Caco-2 (cell line): Measurements from ENCODE around the gene ESRRB. TPM values are rescaled to one million over a fixed set of nuclear protein-coding genes. Genes with fewer than 3 reads are reported as not detected.

Experiments
- BruUV-seq: library from RNA; stranded (reverse); fragments of 400-500 nt; replicated peaks from 2 replicates; lab custom pipeline; 2021; lab: Mats Ljungman, UMichigan
- CTCF ChIA-PET: fragments of 300-600 bp; sonication (Branson Sonifier 250); formaldehyde crosslinking; loops from one replicate; lab custom pipeline; 2022; ENCODE audit warnings: antibody characterized with exemption; lab: Charles Lee
- POLR2A ChIA-PET: fragments of 300-600 bp; sonication (Branson Sonifier 250); formaldehyde crosslinking; loops from one replicate; lab custom pipeline; 2022; ENCODE audit warnings: antibody characterized with exemption; lab: Charles Lee
- DNase-seq, 2 experiments: peaks; one replicate each; pipeline versions ENCODE4 v3.0.0 to v3.0.0-alpha.2; 2020 to 2022
- H3K27me3 ChIP-seq: replicated peaks from 2 replicates; pipeline ENCODE4 v1.6.0; 2011; ENCODE audit warnings: low read length; ENCODE audit not compliant: control insufficient read depth, insufficient read depth
- H3K36me3 ChIP-seq: 2 replicates; pipeline ENCODE4 v1.5.1; 2011; ENCODE audit warnings: low read length; ENCODE audit not compliant: control insufficient read depth, insufficient read depth
- H3K4me1 ChIP-seq: fragments of 250-450 bp; sonication (Bioruptor Pico); 2 replicates; pipeline ENCODE4 v1.5.1; 2020; ENCODE audit warnings: mild to moderate bottlenecking
- H3K4me3 ChIP-seq: 2 replicates; pipeline ENCODE4 v1.5.1; 2011; ENCODE audit warnings: low read depth, mild to moderate bottlenecking, control low read depth, low read length
- H3K9me3 ChIP-seq: fragments of 250-450 bp; sonication (Bioruptor Pico); 2 replicates; pipeline ENCODE4 v1.5.1; 2020; ENCODE audit warnings: mild to moderate bottlenecking, moderate library complexity
- H3K27ac Mint-ChIP-seq: one replicate; pipeline ENCODE4 v1.8.0; 2022; ENCODE audit warnings: mixed read lengths; ENCODE audit not compliant: unreplicated experiment
- H3K27me3 Mint-ChIP-seq: one replicate; pipeline ENCODE4 v1.8.0; 2022; ENCODE audit warnings: mixed read lengths; ENCODE audit not compliant: insufficient read depth, unreplicated experiment
- H3K36me3 Mint-ChIP-seq: one replicate; pipeline ENCODE4 v1.8.0; 2022; ENCODE audit warnings: mild to moderate bottlenecking, mixed read lengths; ENCODE audit not compliant: insufficient read depth, unreplicated experiment
- H3K4me1 Mint-ChIP-seq: one replicate; pipeline ENCODE4 v1.8.0; 2022; ENCODE audit warnings: low read depth, mixed read lengths; ENCODE audit not compliant: unreplicated experiment
- H3K4me3 Mint-ChIP-seq: one replicate; pipeline ENCODE4 v1.8.0; 2022; ENCODE audit warnings: mild to moderate bottlenecking, moderate library complexity, mixed read lengths; ENCODE audit not compliant: unreplicated experiment
- H3K9me3 Mint-ChIP-seq: one replicate; pipeline ENCODE4 v1.8.0; 2022; ENCODE audit warnings: mixed read lengths; ENCODE audit not compliant: unreplicated experiment
- CTCF ChIP-seq, 2 experiments: fragments of 200-600 bp in 1 of 2; IDR thresholded peaks; 1 replicate in 1 of 2; 2 replicates in 1 of 2; pipeline versions ENCODE4 v1.5.1 to v1.8.0; 2011 to 2022; ENCODE audit warnings: antibody characterized with exemption in 1 of 2, control low read depth in 1 of 2, inconsistent platforms in 1 of 2, low read depth in 1 of 2, low read length in 1 of 2, mild to moderate bottlenecking in 1 of 2, moderate library complexity in 1 of 2; ENCODE audit not compliant: insufficient read depth in 1 of 2, severe bottlenecking in 1 of 2, unreplicated experiment in 1 of 2
- intact Hi-C: fragments of 100-400 bp; cut with micrococcal nuclease; formaldehyde crosslinking; loops from one replicate; pipeline ENCODE4 v1.10.0; 2022; ENCODE audit not compliant: unreplicated experiment
- total RNA-seq: library from RNA; stranded (reverse); gene quantifications from 2 replicates; pipeline ENCODE4 v1.2.3, GENCODE V29; 2022

ESRRB gene
- total RNA-seq, 1 experiment from 2014 or later, result not detected

- ChIA-PET CTCF (no interaction called here), POLR2A (no interaction called here)
- H3K27ac Mint-ChIP-seq, result no peak overlapping the region
- no peaks in the 10 kb centered on the region for H3K4me1 ChIP-seq
- peaks cover 6% of the 10 kb centered on the region for H3K36me3 Mint-ChIP-seq
- BruUV-seq, result no TSS peak
- no peaks in the 10 kb centered on the region for H3K36me3 ChIP-seq
- H3K4me3 Mint-ChIP-seq, result no peak overlapping the region
- no peaks in the 10 kb centered on the region for H3K4me1 Mint-ChIP-seq
- H3K4me3 ChIP-seq, result no peak overlapping the region
- peaks cover 16% of the 10 kb centered on the region for H3K27me3 Mint-ChIP-seq
- no peak for DNase-seq
- H3K9me3 ChIP-seq, result no peaks in the 10 kb centered on the region
- TF ChIP-seq CTCF (IDR thresholded peaks at IDR 0.05; ENCODE audit: insufficient read depth in 1 of 2, low read depth in 1 of 2, low read length in 1 of 2, severe bottlenecking in 1 of 2, unreplicated experiment in 1 of 2), result no peak
- intact Hi-C loops, result no loop called here
- H3K27me3 ChIP-seq, result no peaks in the 10 kb centered on the region
- no peaks in the 10 kb centered on the region for H3K9me3 Mint-ChIP-seq
Measured at GRCh38 chr14:76498976-76499375, 123.0 kb downstream of the ESRRB start.

GRCh38 chr14:76499399-76499798, 123.5 kb downstream of the ESRRB start:
- TF ChIP-seq CTCF (IDR thresholded peaks at IDR 0.05; ENCODE audit: insufficient read depth in 1 of 2, low read depth in 1 of 2, low read length in 1 of 2, severe bottlenecking in 1 of 2, unreplicated experiment in 1 of 2), result no peak
- BruUV-seq, result no TSS peak
- Mint-ChIP-seq H3K36me3 (peaks cover 6% of the 10 kb centered on the region), H3K4me1 (no peaks in the 10 kb centered on the region), H3K27ac (no peak overlapping the region), H3K9me3 (no peaks in the 10 kb centered on the region), H3K27me3 (peaks cover 16% of the 10 kb centered on the region), H3K4me3 (no peak overlapping the region)
- Histone ChIP-seq H3K4me1 (no peaks in the 10 kb centered on the region), H3K36me3 (no peaks in the 10 kb centered on the region), H3K9me3 (no peaks in the 10 kb centered on the region), H3K27me3 (no peaks in the 10 kb centered on the region; the same call in 1 of the 2 replicates), H3K4me3 (no peak overlapping the region)
- ChIA-PET CTCF (no interaction called here), POLR2A (no interaction called here)
- DNase-seq, result no peak
- intact Hi-C loops, result no loop called here

GRCh38 chr14:76500011-76500410, 124.1 kb downstream of the ESRRB start:
- Histone ChIP-seq H3K36me3 (no peaks in the 10 kb centered on the region), H3K4me3 (no peak overlapping the region), H3K27me3 (no peaks in the 10 kb centered on the region; the same call in 1 of the 2 replicates), H3K9me3 (no peaks in the 10 kb centered on the region), H3K4me1 (no peaks in the 10 kb centered on the region)
- BruUV-seq, result no TSS peak
- H3K27ac Mint-ChIP-seq, result no peak overlapping the region
- intact Hi-C loops, result no loop called here
- no peak for TF ChIP-seq CTCF (IDR thresholded peaks at IDR 0.05; ENCODE audit: insufficient read depth in 1 of 2, low read depth in 1 of 2, low read length in 1 of 2, severe bottlenecking in 1 of 2, unreplicated experiment in 1 of 2)
- no peaks in the 10 kb centered on the region for H3K9me3 Mint-ChIP-seq
- peak in 1 of 2 experiments; percentile 18 for DNase-seq
- peaks cover 20% of the 10 kb centered on the region for H3K27me3 Mint-ChIP-seq
- H3K4me3 Mint-ChIP-seq, result no peak overlapping the region
- H3K4me1 Mint-ChIP-seq, result no peaks in the 10 kb centered on the region
- POLR2A ChIA-PET, result no interaction called here
- H3K36me3 Mint-ChIP-seq, result peaks cover 6% of the 10 kb centered on the region
- CTCF ChIA-PET, result no interaction called here
